SU-DHL-6 (cell line): Measurements from ENCODE around the gene ZNF304.

Experiments
- EZH2phosphoT487 ChIP-seq: fragments of 200-600 bp; sonication (generic), shearing (Covaris generic); conservative IDR thresholded peaks from 2 replicates; pipeline ENCODE4 v1.6.1; 2018; ENCODE audit warnings: mild to moderate bottlenecking, antibody characterized with exemption, low read length, moderate library complexity, mixed read lengths
- TF ChIP-seq, protein P1 (sequence below): fragments of 200-600 bp; sonication (generic); IDR thresholded peaks from one replicate; pipeline ENCODE4 v1.5.1; 2017; ENCODE audit warnings: antibody characterized with exemption, mild to moderate bottlenecking, low read length, moderate library complexity; ENCODE audit not compliant: insufficient read depth, poor library complexity, severe bottlenecking

GRCh38 chr19:57403737-57404563 lies 52.9 kb downstream of the ZNF304 start:
- TF ChIP-seq, protein P1, sequence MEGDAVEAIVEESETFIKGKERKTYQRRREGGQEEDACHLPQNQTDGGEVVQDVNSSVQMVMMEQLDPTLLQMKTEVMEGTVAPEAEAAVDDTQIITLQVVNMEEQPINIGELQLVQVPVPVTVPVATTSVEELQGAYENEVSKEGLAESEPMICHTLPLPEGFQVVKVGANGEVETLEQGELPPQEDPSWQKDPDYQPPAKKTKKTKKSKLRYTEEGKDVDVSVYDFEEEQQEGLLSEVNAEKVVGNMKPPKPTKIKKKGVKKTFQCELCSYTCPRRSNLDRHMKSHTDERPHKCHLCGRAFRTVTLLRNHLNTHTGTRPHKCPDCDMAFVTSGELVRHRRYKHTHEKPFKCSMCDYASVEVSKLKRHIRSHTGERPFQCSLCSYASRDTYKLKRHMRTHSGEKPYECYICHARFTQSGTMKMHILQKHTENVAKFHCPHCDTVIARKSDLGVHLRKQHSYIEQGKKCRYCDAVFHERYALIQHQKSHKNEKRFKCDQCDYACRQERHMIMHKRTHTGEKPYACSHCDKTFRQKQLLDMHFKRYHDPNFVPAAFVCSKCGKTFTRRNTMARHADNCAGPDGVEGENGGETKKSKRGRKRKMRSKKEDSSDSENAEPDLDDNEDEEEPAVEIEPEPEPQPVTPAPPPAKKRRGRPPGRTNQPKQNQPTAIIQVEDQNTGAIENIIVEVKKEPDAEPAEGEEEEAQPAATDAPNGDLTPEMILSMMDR = no peak
- no peak for TF ChIP-seq EZH2phosphoT487
